Esophagus squamous epithelium (tissue), 4 donors: ENCODE results near the gene DCUN1D3.

Experiments used
- CTCF ChIP-seq, 6 experiments: fragments of 450-650 bp in 4 of 6; fragments of 200-600 bp in 2 of 6; sonication (generic) in 2 of 6; IDR thresholded peaks; one replicate each; pipeline ENCODE4 v1.5.1; 2016 to 2019; ENCODE audit warnings: antibody characterized with exemption in 6 of 6, mild to moderate bottlenecking in 4 of 6, moderate library complexity in 4 of 6
- POLR2A ChIP-seq, 4 donors: fragments of 450-650 bp; IDR thresholded peaks; one replicate each; pipeline ENCODE4 v1.6.1; 2017; ENCODE audit warnings: antibody characterized with exemption in 4 of 4, mild to moderate bottlenecking in 4 of 4, moderate library complexity in 3 of 4

GRCh38 chr16:20933589-20933988, 33.4 kb upstream of the DCUN1D3 start:
- TF ChIP-seq CTCF (IDR thresholded peaks at IDR 0.05) (no peak), POLR2A (IDR thresholded peaks at IDR 0.05) (no peak)
